Measurements from ENCODE around the gene JAK1.

The JAK1 gene

GRCh38 chr1:64979358-64979757, 13.0 kb upstream of the JAK1 start:
- DNase-seq, result no peak

GRCh38 chr1:64976361-64976760, 10.0 kb upstream of the JAK1 start:
- no peak for DNase-seq

GRCh38 chr1:64975740-64976139, 9.4 kb upstream of the JAK1 start:
- DNase-seq, result no peak

- no peak for DNase-seq
Observed at GRCh38 chr1:64975127-64975526, 8.8 kb upstream of the JAK1 start.

- DNase-seq, result no peak
Observed at GRCh38 chr1:64974288-64974825, 8.0 kb upstream of the JAK1 start.

GRCh38 chr1:64973061-64973647, 6.8 kb upstream of the JAK1 start:
- no peak for DNase-seq

- DNase-seq, result no peak
Observed at GRCh38 chr1:64969305-64970046, 3.1 kb upstream of the JAK1 start.

GRCh38 chr1:64967381-64967780, 1.0 kb upstream of the JAK1 start:
- DNase-seq, result no peak

- DNase-seq, result peak; percentile 87
Observed at GRCh38 chr1:64965366-64966157, 787 bp downstream of the JAK1 start.

- DNase-seq, result no peak
Observed at GRCh38 chr1:64963466-64963865, 2.9 kb downstream of the JAK1 start.

GRCh38 chr1:64962441-64962840, 3.9 kb downstream of the JAK1 start:
- DNase-seq, result no peak

- DNase-seq, result no peak
Observed at GRCh38 chr1:64961923-64962322, 4.4 kb downstream of the JAK1 start.

GRCh38 chr1:64960731-64961130, 5.6 kb downstream of the JAK1 start:
- DNase-seq, result no peak

- no peak for DNase-seq
Observed at GRCh38 chr1:64959986-64960385, 6.4 kb downstream of the JAK1 start.

GRCh38 chr1:64956733-64957441, 9.5 kb downstream of the JAK1 start:
- DNase-seq, result peak; percentile 19

GRCh38 chr1:64956010-64956640, 10.2 kb downstream of the JAK1 start:
- DNase-seq, result no peak

- no peak for DNase-seq
Observed at GRCh38 chr1:64955097-64956009, 11.0 kb downstream of the JAK1 start.

GRCh38 chr1:64953241-64953640, 13.1 kb downstream of the JAK1 start:
- no peak for DNase-seq

- no peak for DNase-seq
Observed at GRCh38 chr1:64950284-64950809, 16.0 kb downstream of the JAK1 start.

- DNase-seq, result peak; percentile 21
Observed at GRCh38 chr1:64948905-64949833, 17.2 kb downstream of the JAK1 start.
